ENCODE measurements around the gene THRSP. TPM values are rescaled to one million over a fixed set of nuclear protein-coding genes. Genes with fewer than 3 reads are reported as not detected.

Gene THRSP
- total and polyA plus RNA-seq, 2 of the 8 experiments (the other 6 are each of a cell fraction or from before 2014, with no cell fraction given): 0.11 TPM; not detected in 1

- Histone ChIP-seq H3K27ac (ENCODE audit: low read depth, low read length) (no peak overlapping the region), H3K79me1 (ENCODE audit: low read depth, low read length) (no peaks in the 10 kb centered on the region), H4K5ac (ENCODE audit: insufficient read length, low read depth, low read length) (no peak overlapping the region), H2AFZ (ENCODE audit: low read length) (no peak overlapping the region), H3K4ac (replicated peaks; ENCODE audit: insufficient read length, low read depth, low read length) (no peak overlapping the region), H3K14ac (ENCODE audit: insufficient read length) (no peak overlapping the region), H3K4me3 (ENCODE audit: extremely low read depth in 1 of 4, insufficient read depth in 2 of 4, low read depth in 3 of 4, low read length in 4 of 4) (no peak overlapping the region), H3K23ac (ENCODE audit: insufficient read length) (no peak overlapping the region), H3K79me2 (ENCODE audit: control insufficient read depth in 1 of 2, insufficient read depth in 2 of 2, low read length in 2 of 2) (no peaks in the 10 kb centered on the region), H3K4me1 (replicated peaks in 1 of 4; ENCODE audit: control insufficient read depth in 3 of 4, insufficient read depth in 4 of 4, low read length in 3 of 4) (peaks cover 0 to 4% (median 3%) of the 10 kb centered on the region in 4 experiments; a peak in 3 of 7 replicates), H4K20me1 (replicated peaks in 1 of 2; ENCODE audit: control insufficient read depth in 1 of 2, insufficient read depth in 2 of 2, low read length in 2 of 2) (no peaks in the 10 kb centered on the region), H2BK15ac (ENCODE audit: low read length) (no peak overlapping the region), H3K4me2 (ENCODE audit: insufficient read depth in 1 of 2, low read depth in 2 of 2, low read length in 2 of 2) (no peak overlapping the region), H3K23me2 (ENCODE audit: low read depth, low read length) (no peaks in the 10 kb centered on the region), H4K8ac (ENCODE audit: extremely low read depth, insufficient read depth, low read length) (no peak overlapping the region), H2BK120ac (replicated peaks; ENCODE audit: low read depth, low read length) (no peak overlapping the region), H2BK5ac (ENCODE audit: low read depth, low read length) (no peak overlapping the region), H2BK12ac (ENCODE audit: low read depth, low read length) (no peak overlapping the region), H3K9ac (replicated peaks in 1 of 4; ENCODE audit: extremely low read depth in 1 of 4, low read depth in 3 of 4, low read length in 3 of 4) (no peak overlapping the region), H3K56ac (replicated peaks; ENCODE audit: insufficient read length, low read depth, low read length) (no peak overlapping the region), H3K36me3 (ENCODE audit: control insufficient read depth in 2 of 4, insufficient read depth in 4 of 4, low read length in 3 of 4) (no peaks in the 10 kb centered on the region), H3K9me3 (ENCODE audit: insufficient read depth in 2 of 2, low read depth in 1 of 2, low read length in 1 of 2) (no peaks in the 10 kb centered on the region), H2AK5ac (ENCODE audit: low read depth, low read length) (no peak overlapping the region), H3K18ac (ENCODE audit: extremely low read depth, low read length) (no peak overlapping the region), H3K27me3 (replicated peaks in 1 of 4; ENCODE audit: control insufficient read depth in 3 of 4, extremely low read depth in 1 of 4, insufficient read depth in 3 of 4, low read length in 3 of 4) (no peaks in the 10 kb centered on the region), H4K91ac (replicated peaks; ENCODE audit: insufficient read length, low read length) (no peak overlapping the region), H2BK20ac (ENCODE audit: low read length) (no peak overlapping the region)
- DNase-seq (ENCODE audit: low read depth in 1 of 2, low spot score in 2 of 2) (no peak), FAIRE-seq (no peak)
- POLR2A ChIA-PET (ENCODE audit: partially characterized antibody): interaction anchor here (0.7 to 1.5 kb wide), 5 partner anchors 18 to 103 kb away, joined by 3 to 5 read pairs (median 3); partner anchors contain the start of genes ALG8 and INTS4
- CTCF ChIA-PET (ENCODE audit: partially characterized antibody): interaction anchor here (1.1 to 9.0 kb wide), 4 partner anchors 9 to 529 kb away, joined by 3 to 92 read pairs (median 4); no protein-coding TSS in a partner anchor
- 81% methylated on average over 3 of the region's 3 CpGs; no CpG with 5 or more reads in 1 of the 2 experiments for WGBS, 2 experiments (ENCODE audit: extremely low coverage in 1 of 2, insufficient coverage in 1 of 2, insufficient read length in 1 of 2, insufficient replicate concordance in 2 of 2, low coverage in 1 of 2, low lambda C conversion rate in 2 of 2, missing lambda C conversion rate in 1 of 2)
- no peak for TF ChIP-seq TAF7 (optimal IDR thresholded peaks at IDR 0.05; ENCODE audit: borderline replicate concordance, low read depth, low read length)
- no peak for TF ChIP-seq JUND (IDR thresholded peaks at IDR 0.05; ENCODE audit: low read length)
- no peak for TF ChIP-seq SP4 (IDR thresholded peaks at IDR 0.05; ENCODE audit: low read length)
- no peak for TF ChIP-seq MAFK (IDR thresholded peaks at IDR 0.05; ENCODE audit: low read depth, low read length)
- no peak for TF ChIP-seq NRF1 (IDR thresholded peaks at IDR 0.05; ENCODE audit: low read depth, low read length)
- no peak for TF ChIP-seq ATF2 (IDR thresholded peaks at IDR 0.05; ENCODE audit: low read length)
- TF ChIP-seq CHD1 (IDR thresholded peaks at IDR 0.05; ENCODE audit: low read depth, low read length): no peak
- no peak for TF ChIP-seq TAF1 (IDR thresholded peaks at IDR 0.05; ENCODE audit: low read depth, low read length)
- TF ChIP-seq YY1 (IDR thresholded peaks at IDR 0.05; ENCODE audit: low read depth, low read length): no peak
- TF ChIP-seq RBBP5 (IDR thresholded peaks at IDR 0.05; ENCODE audit: borderline replicate concordance, low read depth, low read length): no peak
- no peak for TF ChIP-seq USF2 (IDR thresholded peaks at IDR 0.05; ENCODE audit: low read length)
These were observed 27.3 kb upstream of the THRSP start for GRCh38 chr11:78036313-78036712.
